ACC112 (cell line): ENCODE data around the gene BCL11A.

Experiments
- H2AFZ ChIP-seq: fragments of 200-600 bp; sonication (generic); one replicate; pipeline ENCODE4 v1.6.0; 2017; ENCODE audit warnings: antibody characterized with exemption, low read length; ENCODE audit not compliant: unreplicated experiment
- H3K27ac ChIP-seq: fragments of 200-600 bp; sonication (generic); 2 replicates; pipeline ENCODE4 v1.5.1; 2014; ENCODE audit warnings: low read depth, mild to moderate bottlenecking, antibody characterized with exemption, low read length, moderate library complexity
- H3K27me3 ChIP-seq: fragments of 200-600 bp; sonication (generic); 2 replicates; pipeline ENCODE4 v1.6.1; 2014; ENCODE audit warnings: mild to moderate bottlenecking, antibody characterized with exemption, low read length, moderate library complexity, mixed read lengths; ENCODE audit not compliant: insufficient read depth
- H3K36me3 ChIP-seq: fragments of 200-600 bp; sonication (generic); 2 replicates; pipeline ENCODE4 v1.6.1; 2016; ENCODE audit warnings: mild to moderate bottlenecking, antibody characterized with exemption, low read length, moderate library complexity, mixed read lengths; ENCODE audit not compliant: insufficient read depth
- H3K4me1 ChIP-seq: fragments of 200-600 bp; sonication (generic); one replicate; pipeline ENCODE4 v1.6.1; 2016; ENCODE audit warnings: low read length, mixed read lengths; ENCODE audit not compliant: insufficient read depth, unreplicated experiment, control insufficient read depth
- H3K4me3 ChIP-seq: fragments of 200-600 bp; sonication (generic); 2 replicates; pipeline ENCODE4 v1.5.1; 2014; ENCODE audit warnings: mild to moderate bottlenecking, low read depth, low read length
- H3K79me2 ChIP-seq: fragments of 200-600 bp; sonication (generic); one replicate; pipeline ENCODE4 v1.6.0; 2016; ENCODE audit warnings: low read length; ENCODE audit not compliant: control insufficient read depth, unreplicated experiment, insufficient read depth

BCL11A gene

GRCh38 chr2:60532421-60532820 lies 21.0 kb downstream of the BCL11A start:
- H3K27me3 ChIP-seq, result peaks cover 49% of the 10 kb centered on the region
- H2AFZ ChIP-seq, result no peak overlapping the region
- no peak overlapping the region for H3K27ac ChIP-seq
- H3K4me1 ChIP-seq, result no peaks in the 10 kb centered on the region
- no peaks in the 10 kb centered on the region for H3K36me3 ChIP-seq
- no peak overlapping the region for H3K4me3 ChIP-seq
- H3K79me2 ChIP-seq, result no peaks in the 10 kb centered on the region

GRCh38 chr2:60531701-60532133 lies 21.7 kb downstream of the BCL11A start:
- no peak overlapping the region for H3K4me3 ChIP-seq
- no peaks in the 10 kb centered on the region for H3K4me1 ChIP-seq
- no peaks in the 10 kb centered on the region for H3K36me3 ChIP-seq
- no peaks in the 10 kb centered on the region for H3K79me2 ChIP-seq
- H2AFZ ChIP-seq, result no peak overlapping the region
- no peak overlapping the region for H3K27ac ChIP-seq
- peaks cover 46% of the 10 kb centered on the region for H3K27me3 ChIP-seq

- no peak overlapping the region for H3K4me3 ChIP-seq
- no peak overlapping the region for H3K27ac ChIP-seq
- no peaks in the 10 kb centered on the region for H3K79me2 ChIP-seq
- peaks cover 41% of the 10 kb centered on the region for H3K27me3 ChIP-seq
- H2AFZ ChIP-seq, result no peak overlapping the region
- no peaks in the 10 kb centered on the region for H3K36me3 ChIP-seq
- H3K4me1 ChIP-seq, result no peaks in the 10 kb centered on the region
These were observed 22.7 kb downstream of the BCL11A start for GRCh38 chr2:60530660-60531281.

GRCh38 chr2:60529785-60530627 lies 23.4 kb downstream of the BCL11A start:
- Histone ChIP-seq H3K4me1 (no peaks in the 10 kb centered on the region), H3K36me3 (no peaks in the 10 kb centered on the region), H3K79me2 (no peaks in the 10 kb centered on the region), H3K27me3 (peaks cover 37% of the 10 kb centered on the region), H2AFZ (no peak overlapping the region), H3K4me3 (no peak overlapping the region), H3K27ac (no peak overlapping the region)

- Histone ChIP-seq H3K27ac (no peak overlapping the region), H3K27me3 (peaks cover 30% of the 10 kb centered on the region), H3K4me1 (no peaks in the 10 kb centered on the region), H3K79me2 (no peaks in the 10 kb centered on the region), H3K36me3 (no peaks in the 10 kb centered on the region), H3K4me3 (no peak overlapping the region), H2AFZ (no peak overlapping the region)
These were observed 24.2 kb downstream of the BCL11A start for GRCh38 chr2:60529136-60529784.

- peaks cover 22% of the 10 kb centered on the region for H3K27me3 ChIP-seq
- H3K79me2 ChIP-seq, result no peaks in the 10 kb centered on the region
- no peak overlapping the region for H2AFZ ChIP-seq
- no peaks in the 10 kb centered on the region for H3K36me3 ChIP-seq
- no peaks in the 10 kb centered on the region for H3K4me1 ChIP-seq
- no peak overlapping the region for H3K4me3 ChIP-seq
- H3K27ac ChIP-seq, result no peak overlapping the region
These were observed 25.0 kb downstream of the BCL11A start for GRCh38 chr2:60528281-60529020.

- Histone ChIP-seq H3K27ac (no peak overlapping the region), H3K79me2 (no peaks in the 10 kb centered on the region), H3K4me3 (no peak overlapping the region), H3K27me3 (peaks cover 16% of the 10 kb centered on the region), H3K36me3 (no peaks in the 10 kb centered on the region), H2AFZ (no peak overlapping the region), H3K4me1 (no peaks in the 10 kb centered on the region)
These were observed 25.7 kb downstream of the BCL11A start for GRCh38 chr2:60527762-60528161.

GRCh38 chr2:60526623-60527022 lies 26.8 kb downstream of the BCL11A start:
- Histone ChIP-seq H3K4me1 (no peaks in the 10 kb centered on the region), H3K36me3 (no peaks in the 10 kb centered on the region), H3K27me3 (peaks cover 6% of the 10 kb centered on the region), H3K27ac (no peak overlapping the region), H2AFZ (no peak overlapping the region), H3K79me2 (no peaks in the 10 kb centered on the region), H3K4me3 (no peak overlapping the region)

- Histone ChIP-seq H3K79me2 (no peaks in the 10 kb centered on the region), H2AFZ (no peak overlapping the region), H3K4me1 (no peaks in the 10 kb centered on the region), H3K36me3 (no peaks in the 10 kb centered on the region), H3K27ac (no peak overlapping the region), H3K4me3 (no peak overlapping the region), H3K27me3 (peaks cover 4% of the 10 kb centered on the region; the same call in 1 of the 2 replicates)
These were observed 27.6 kb downstream of the BCL11A start for GRCh38 chr2:60525899-60526298.

- no peaks in the 10 kb centered on the region for H3K36me3 ChIP-seq
- peaks cover 4% of the 10 kb centered on the region; the same call in 1 of the 2 replicates for H3K27me3 ChIP-seq
- H3K27ac ChIP-seq, result no peak overlapping the region
- no peaks in the 10 kb centered on the region for H3K79me2 ChIP-seq
- no peaks in the 10 kb centered on the region for H3K4me1 ChIP-seq
- H2AFZ ChIP-seq, result no peak overlapping the region
- no peak overlapping the region for H3K4me3 ChIP-seq
These were observed 28.6 kb downstream of the BCL11A start for GRCh38 chr2:60524874-60525273.
